Activated CD4-positive, alpha-beta T cell treated with anti-CD3 and anti-CD28 coated beads for 4 hours (primary cell): Measurements from ENCODE around the gene PTX3.

ENCODE experiments used
- DNase-seq, 2 donors: peaks; one replicate each; pipeline ENCODE4 v3.0.0-alpha.2; 2020

Gene PTX3

DNA sequence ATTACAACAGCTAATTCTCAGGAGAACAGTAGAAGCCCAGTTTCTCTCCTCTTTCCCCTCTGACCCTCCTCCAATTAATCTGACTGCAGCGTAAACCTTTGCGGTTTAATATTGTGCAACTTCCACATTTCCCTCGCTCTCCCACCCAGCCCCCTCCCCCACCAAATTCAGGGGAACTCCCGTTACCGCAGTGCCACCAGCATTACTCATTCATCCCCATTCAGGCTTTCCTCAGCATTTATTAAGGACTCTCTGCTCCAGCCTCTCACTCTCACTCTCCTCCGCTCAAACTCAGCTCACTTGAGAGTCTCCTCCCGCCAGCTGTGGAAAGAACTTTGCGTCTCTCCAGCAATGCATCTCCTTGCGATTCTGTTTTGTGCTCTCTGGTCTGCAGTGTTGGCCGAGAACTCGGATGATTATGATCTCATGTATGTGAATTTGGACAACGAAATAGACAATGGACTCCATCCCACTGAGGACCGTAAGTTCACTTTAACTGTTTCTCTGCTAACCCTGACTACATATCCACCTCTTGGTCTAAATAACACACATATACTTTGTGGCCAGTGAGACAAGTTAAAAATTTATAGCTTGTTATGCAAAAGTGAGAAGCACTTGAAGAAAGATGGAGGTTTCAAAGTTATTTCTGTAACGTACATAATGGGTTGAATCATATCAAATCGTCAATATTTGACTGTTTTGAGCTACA, at the start of gene PTX3:
Gene PTX3 (plus strand): TSS at position 268 of the 709 bp plus-strand sequence. CDS start 84 bp downstream, at position 352.
- DNase-seq = no peak

- DNase-seq = no peak
Measured at GRCh38 chr3:157387708-157388435, 48.8 kb upstream of the PTX3 start.

- no peak for DNase-seq
Measured at GRCh38 chr3:157388976-157389375, 47.7 kb upstream of the PTX3 start.

- no peak for DNase-seq
Measured at GRCh38 chr3:157390713-157391515, 45.7 kb upstream of the PTX3 start.

- no peak for DNase-seq
Measured at GRCh38 chr3:157392104-157392503, 44.5 kb upstream of the PTX3 start.

- DNase-seq = no peak
Measured at GRCh38 chr3:157393113-157393512, 43.5 kb upstream of the PTX3 start.

- no peak for DNase-seq
Measured at GRCh38 chr3:157394411-157394810, 42.2 kb upstream of the PTX3 start.

- DNase-seq = no peak
Measured at GRCh38 chr3:157398598-157398997, 38.1 kb upstream of the PTX3 start.

DNA sequence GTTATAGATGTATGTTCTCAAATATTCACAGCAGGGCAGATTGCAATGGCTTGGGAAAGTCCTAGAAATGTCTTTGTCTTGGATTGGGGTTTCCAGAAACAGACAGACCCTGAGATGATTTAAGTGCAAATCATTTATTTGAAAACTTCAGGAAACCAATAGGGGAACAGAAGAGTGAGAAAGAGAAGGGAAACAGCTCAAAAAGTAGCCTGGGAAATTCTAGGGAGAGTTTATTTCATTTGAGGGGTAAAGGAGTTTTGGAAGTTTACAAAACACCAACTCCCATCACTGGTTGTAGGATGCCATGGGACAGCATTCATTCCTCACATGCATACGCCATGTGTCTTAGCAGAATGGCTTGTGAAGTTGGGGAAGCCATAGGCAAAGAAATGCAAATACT, 32.3 kb upstream of the PTX3 start:
- no peak for DNase-seq

- DNase-seq = no peak
Measured at GRCh38 chr3:157405457-157405856, 31.2 kb upstream of the PTX3 start.

- no peak for DNase-seq
Measured at GRCh38 chr3:157406394-157406793, 30.3 kb upstream of the PTX3 start.

- DNase-seq = no peak
Measured at GRCh38 chr3:157407769-157408168, 28.9 kb upstream of the PTX3 start.

GRCh38 chr3:157408499-157409149, 28.0 kb upstream of the PTX3 start:
- no peak for DNase-seq

DNA sequence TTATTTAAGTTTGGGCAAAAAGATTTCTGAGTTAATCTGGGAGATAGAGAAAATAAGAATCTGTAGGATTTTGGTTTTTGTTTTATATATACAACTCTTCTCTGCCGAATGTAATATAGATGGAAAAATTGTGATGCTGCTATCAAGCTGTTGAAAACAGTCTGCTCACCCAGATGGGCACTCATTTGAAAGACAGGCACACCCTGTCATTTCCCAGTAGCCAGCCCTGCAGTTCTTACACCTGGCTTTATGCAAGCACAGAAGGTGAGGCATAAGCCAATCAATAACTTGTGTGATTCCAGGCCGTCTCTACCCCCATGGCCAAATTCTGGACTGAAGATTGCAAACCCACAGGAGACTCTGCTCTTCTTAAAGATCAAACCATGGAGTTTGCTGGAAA, 27.1 kb upstream of the PTX3 start:
- DNase-seq = no peak

GRCh38 chr3:157410945-157411344, 25.7 kb upstream of the PTX3 start:
- DNase-seq = no peak

DNA sequence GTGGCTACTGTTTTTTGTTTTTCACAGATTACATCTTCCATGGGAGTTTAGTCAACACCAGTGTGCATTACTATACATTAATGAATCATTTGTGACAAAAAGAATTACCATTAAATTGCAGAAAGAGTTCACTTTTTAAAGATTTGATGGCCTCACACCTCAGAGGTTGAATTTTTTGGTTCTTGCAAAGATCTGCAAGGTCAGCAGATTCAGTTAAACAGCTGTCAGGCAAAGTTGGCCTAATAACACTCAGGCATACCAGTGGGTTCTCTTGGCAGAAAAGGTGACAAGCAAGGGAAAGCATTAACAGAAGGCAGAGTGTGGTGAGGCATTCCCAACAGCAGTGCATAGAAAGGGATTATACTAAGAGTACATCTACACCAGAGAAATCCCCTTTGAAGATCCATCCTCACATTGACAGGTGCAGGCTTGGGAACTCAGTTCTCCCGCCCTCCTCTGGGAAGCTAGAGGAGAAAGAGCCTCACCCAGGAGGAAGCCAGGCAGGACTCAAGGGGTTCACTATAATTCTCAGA, 24.3 kb upstream of the PTX3 start:
- DNase-seq = no peak

DNA sequence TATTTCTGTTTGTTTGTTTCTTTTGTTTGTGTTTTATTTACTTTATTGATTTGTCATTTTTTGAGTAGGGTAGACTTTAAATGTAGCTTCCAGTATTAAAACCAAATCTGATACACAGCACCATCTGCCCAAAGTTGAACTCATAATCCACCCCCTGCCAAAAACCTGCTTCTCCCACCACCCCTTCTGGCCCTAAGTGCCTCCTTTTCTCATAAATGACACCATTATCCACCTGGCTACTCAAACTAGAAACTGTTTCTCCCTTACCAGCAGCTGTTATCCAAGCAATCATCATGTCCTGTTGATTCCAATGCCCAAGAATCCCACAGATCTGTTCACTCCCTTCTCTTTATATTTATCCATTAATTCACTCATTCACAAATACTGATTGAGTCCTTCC, 21.8 kb upstream of the PTX3 start:
- DNase-seq = no peak

GRCh38 chr3:157416347-157417087, 20.1 kb upstream of the PTX3 start:
- DNase-seq = no peak

DNA sequence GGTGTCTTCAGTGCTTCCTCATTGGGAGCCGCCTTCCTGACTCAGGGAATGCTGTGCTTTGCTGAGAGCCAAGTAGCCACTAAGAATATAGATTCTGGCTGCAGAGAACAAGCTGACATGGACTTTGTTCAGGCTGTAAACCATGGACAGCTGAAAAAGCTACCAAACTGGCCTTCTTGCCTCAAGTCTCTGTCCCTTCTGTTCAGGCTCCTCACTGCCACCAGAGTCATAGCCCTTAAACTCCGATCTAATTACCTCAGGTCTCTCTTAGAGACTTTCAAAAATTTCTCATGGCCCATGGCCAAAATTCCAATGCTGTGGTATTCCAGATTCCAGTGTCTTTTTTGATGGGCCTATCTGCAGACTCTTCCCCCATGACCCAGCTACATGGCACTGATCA, 19.4 kb upstream of the PTX3 start:
- no peak for DNase-seq

DNA sequence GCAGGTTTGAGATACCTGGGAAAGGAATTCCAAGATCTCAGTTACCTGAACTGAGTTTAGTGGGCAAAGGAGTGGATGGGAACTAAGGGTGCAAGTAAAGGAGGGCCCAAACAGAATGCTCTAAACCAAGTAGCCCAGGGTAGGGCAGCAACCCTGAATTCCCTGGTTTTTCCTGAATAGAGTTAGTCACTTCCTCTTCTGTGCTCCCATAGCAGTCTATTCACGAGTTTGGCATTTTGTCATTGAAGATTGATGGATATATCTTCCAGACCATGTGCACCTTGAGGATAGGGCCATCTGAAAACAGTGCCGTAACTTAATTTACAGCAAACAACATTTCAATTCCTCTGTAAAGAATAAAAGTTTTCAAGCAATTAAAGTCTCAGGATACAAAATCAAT, 18.5 kb upstream of the PTX3 start:
- no peak for DNase-seq

GRCh38 chr3:157420606-157421130, 16.0 kb upstream of the PTX3 start:
- DNase-seq = no peak

DNA sequence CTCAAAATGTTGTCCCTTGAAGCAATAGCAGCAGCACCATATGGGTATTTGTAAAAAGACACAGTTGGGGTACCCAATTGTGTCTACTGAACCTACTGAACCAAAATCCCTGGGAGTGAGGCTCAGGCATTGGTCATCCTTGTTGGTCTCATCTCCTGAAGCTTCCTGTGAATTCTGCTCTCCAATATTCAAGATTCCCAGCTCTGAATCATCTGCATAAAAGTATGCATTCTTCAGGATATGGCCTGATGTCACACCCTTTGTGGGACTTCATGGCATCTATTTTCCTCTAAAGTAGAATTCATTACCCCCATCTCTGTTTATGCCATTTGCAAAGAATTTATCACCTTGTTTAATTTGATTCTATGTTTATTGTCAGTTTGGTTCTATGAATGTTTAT, 13.3 kb upstream of the PTX3 start:
- DNase-seq = no peak
